Measurements from ENCODE around the gene OR2J1. TPM values are rescaled to one million over a fixed set of nuclear protein-coding genes. Genes with fewer than 3 reads are reported as not detected.

Gene OR2J1
- total RNA-seq, 1 donor from 2014 or later = not detected

- H3K27ac ChIP-seq = no peak overlapping the region
- no peaks in the 10 kb centered on the region for H3K4me1 ChIP-seq
- H3K9me3 ChIP-seq = no peaks in the 10 kb centered on the region
- ATAC-seq (peak; percentile 15), DNase-seq (no peak)
- H3K27me3 ChIP-seq = no peaks in the 10 kb centered on the region
- H3K36me3 ChIP-seq = no peaks in the 10 kb centered on the region
- intact Hi-C loops (cut with DNase I) = no loop called here
- no peak for TF ChIP-seq CTCF (IDR thresholded peaks at IDR 0.05)
- H3K4me3 ChIP-seq = no peak overlapping the region
Observed at GRCh38 chr6:29129326-29130012, 30.2 kb downstream of the OR2J1 start.

GRCh38 chr6:29130644-29131043, 31.4 kb downstream of the OR2J1 start:
- no peaks in the 10 kb centered on the region for H3K4me1 ChIP-seq
- no peak overlapping the region for H3K27ac ChIP-seq
- intact Hi-C loops (cut with DNase I) = no loop called here
- no peak for TF ChIP-seq CTCF (IDR thresholded peaks at IDR 0.05)
- no peak for ATAC-seq
- no peaks in the 10 kb centered on the region for H3K27me3 ChIP-seq
- no peaks in the 10 kb centered on the region for H3K36me3 ChIP-seq
- H3K4me3 ChIP-seq = no peak overlapping the region
- peak; percentile 49 for DNase-seq
- H3K9me3 ChIP-seq = no peaks in the 10 kb centered on the region

GRCh38 chr6:29131691-29132090, 32.4 kb downstream of the OR2J1 start:
- no peaks in the 10 kb centered on the region for H3K4me1 ChIP-seq
- no peak for ATAC-seq
- intact Hi-C loops (cut with DNase I) = no loop called here

GRCh38 chr6:29137724-29138123, 38.4 kb downstream of the OR2J1 start:
- no peaks in the 10 kb centered on the region for H3K27me3 ChIP-seq
- H3K36me3 ChIP-seq = no peaks in the 10 kb centered on the region
- intact Hi-C loops (cut with DNase I) = no loop called here
- H3K4me3 ChIP-seq = no peak overlapping the region
- ATAC-seq (no peak), DNase-seq (no peak)
- H3K9me3 ChIP-seq = no peaks in the 10 kb centered on the region
- TF ChIP-seq CTCF (IDR thresholded peaks at IDR 0.05) = no peak
- H3K4me1 ChIP-seq = no peaks in the 10 kb centered on the region
- no peak overlapping the region for H3K27ac ChIP-seq

More at GRCh38 chr6:29131691-29132090, 32.4 kb downstream of the OR2J1 start:
- no peak for DNase-seq
- Histone ChIP-seq H3K27ac (no peak overlapping the region), H3K4me3 (no peak overlapping the region), H3K27me3 (no peaks in the 10 kb centered on the region), H3K36me3 (no peaks in the 10 kb centered on the region), H3K9me3 (no peaks in the 10 kb centered on the region)
- no peak for TF ChIP-seq CTCF (IDR thresholded peaks at IDR 0.05)

- Histone ChIP-seq H3K27ac (no peak overlapping the region), H3K27me3 (no peaks in the 10 kb centered on the region), H3K9me3 (no peaks in the 10 kb centered on the region), H3K36me3 (no peaks in the 10 kb centered on the region), H3K4me3 (no peak overlapping the region), H3K4me1 (no peaks in the 10 kb centered on the region)
- ATAC-seq (no peak), DNase-seq (no peak)
- TF ChIP-seq CTCF (IDR thresholded peaks at IDR 0.05) = no peak
- intact Hi-C loops (cut with DNase I) = no loop called here
Observed at GRCh38 chr6:29141606-29142005, 42.3 kb downstream of the OR2J1 start.

GRCh38 chr6:29142309-29142708, 43.0 kb downstream of the OR2J1 start:
- DNase-seq = no peak
- Histone ChIP-seq H3K27ac (no peak overlapping the region), H3K27me3 (no peaks in the 10 kb centered on the region), H3K9me3 (no peaks in the 10 kb centered on the region), H3K4me1 (no peaks in the 10 kb centered on the region), H3K36me3 (no peaks in the 10 kb centered on the region), H3K4me3 (no peak overlapping the region)
- TF ChIP-seq CTCF (IDR thresholded peaks at IDR 0.05) = no peak
- ATAC-seq = no peak
- intact Hi-C loops (cut with DNase I) = no loop called here
